Left lobe of liver (tissue), 2 donors: ENCODE results near the gene CGN. TPM values are rescaled to one million over a fixed set of nuclear protein-coding genes. Genes with fewer than 3 reads are reported as not detected.

Experiments used
- ATAC-seq: fragments of 200-7000 bp; cut with Tn5 transposase; one replicate; pipeline ENCODE4 v1.9.1; 2020; ENCODE audit warnings: mild to moderate bottlenecking, moderate library complexity
- DNase-seq: peaks from one replicate; pipeline ENCODE4 v3.0.0-alpha.2; 2020; ENCODE audit warnings: low spot score
- total RNA-seq: library from RNA; stranded (reverse); gene quantifications from one replicate; pipeline ENCODE4 v1.2.1, GENCODE V29; 2021
- donor health status: DM: no; HTN: no; CAD: no; lungs with moderate emphysema.
- donor health status: DM: no; HTN: yes; CAD: no.

Gene CGN
- total RNA-seq, 1 donor from 2014 or later, result 51.4 TPM

GRCh38 chr1:151522427-151522826 lies 11.2 kb downstream of the CGN start:
- ATAC-seq, result peak; percentile 50
- DNase-seq, result peak; percentile 57

- no peak for ATAC-seq
- DNase-seq, result no peak
Observed at GRCh38 chr1:151523326-151523725, 12.1 kb downstream of the CGN start.

- no peak for ATAC-seq
Observed at GRCh38 chr1:151524736-151525135, 13.5 kb downstream of the CGN start.

GRCh38 chr1:151526735-151527525 lies 15.7 kb downstream of the CGN start:
- ATAC-seq (peak; percentile 60), DNase-seq (no peak)

More at GRCh38 chr1:151524736-151525135, 13.5 kb downstream of the CGN start:
- no peak for DNase-seq

GRCh38 chr1:151529211-151529702 lies 18.1 kb downstream of the CGN start:
- DNase-seq (no peak), ATAC-seq (no peak)

GRCh38 chr1:151529781-151530180 lies 18.6 kb downstream of the CGN start:
- DNase-seq, result no peak
- ATAC-seq, result no peak

GRCh38 chr1:151530461-151530860 lies 19.3 kb downstream of the CGN start:
- ATAC-seq, result no peak
- no peak for DNase-seq

GRCh38 chr1:151533870-151534269 lies 22.7 kb downstream of the CGN start:
- no peak for ATAC-seq
- DNase-seq, result no peak

- ATAC-seq, result peak; percentile 69
- DNase-seq, result peak; percentile 67
Observed at GRCh38 chr1:151534662-151535278, 23.6 kb downstream of the CGN start.

GRCh38 chr1:151535326-151536271 lies 24.4 kb downstream of the CGN start:
- ATAC-seq (no peak), DNase-seq (no peak)

GRCh38 chr1:151536499-151536898 lies 25.3 kb downstream of the CGN start:
- ATAC-seq (no peak), DNase-seq (no peak)

- no peak for ATAC-seq
- DNase-seq, result no peak
Observed at GRCh38 chr1:151537112-151537511, 25.9 kb downstream of the CGN start.

GRCh38 chr1:151539321-151540020 lies 28.3 kb downstream of the CGN start:
- ATAC-seq, result peak; percentile 80

GRCh38 chr1:151540021-151540981 lies 29.1 kb downstream of the CGN start, which contains the start of gene TUFT1:
Gene TUFT1, plus strand, starts transcription at chr1:151540309. Its CDS starts 58 bp downstream, at chr1:151540367.
- DNase-seq, result peak; percentile 90
- ATAC-seq, result peak; percentile 90

More at GRCh38 chr1:151539321-151540020, 28.3 kb downstream of the CGN start:
- peak; percentile 90 for DNase-seq

GRCh38 chr1:151540982-151541377 lies 29.8 kb downstream of the CGN start:
- DNase-seq (no peak), ATAC-seq (no peak)

- no peak for DNase-seq
Observed at GRCh38 chr1:151541752-151542151, 30.6 kb downstream of the CGN start.

GRCh38 chr1:151542710-151543129 lies 31.5 kb downstream of the CGN start:
- ATAC-seq (no peak), DNase-seq (no peak)

More at GRCh38 chr1:151541752-151542151, 30.6 kb downstream of the CGN start:
- no peak for ATAC-seq

GRCh38 chr1:151545542-151545941 lies 34.4 kb downstream of the CGN start:
- DNase-seq, result no peak
- no peak for ATAC-seq
